Uterus (tissue), 4 donors: Measurements from ENCODE around the gene GABRB3. TPM values are rescaled to one million over a fixed set of nuclear protein-coding genes. Genes with fewer than 3 reads are reported as not detected.
A peak's percentile ranks its signal among the peaks of the same experiment; 100 is the strongest.

Experiments used
- DNase-seq, 2 donors: peaks; one replicate each; pipeline ENCODE4 v3.0.0-alpha.2; 2019 to 2020
- H3K27ac ChIP-seq, 2 donors: fragments of 200-600 bp; sonication (generic); 1 replicate in 1 of 2; 2 replicates in 1 of 2; pipeline ENCODE4 v1.5.1; 2016 to 2018
- H3K27me3 ChIP-seq, 2 donors: fragments of 200-600 bp; sonication (generic); one replicate each; pipeline ENCODE4 v1.5.1; 2018 to 2019; ENCODE audit warnings: control low read depth in 1 of 2
- H3K36me3 ChIP-seq, 2 donors: fragments of 200-600 bp; sonication (generic); one replicate each; pipeline ENCODE4 v1.5.1; 2019; ENCODE audit warnings: control low read depth in 1 of 2
- H3K4me1 ChIP-seq, 2 donors: fragments of 200-600 bp; sonication (generic); one replicate each; pipeline ENCODE4 v1.5.1; 2018 to 2019; ENCODE audit warnings: control low read depth in 1 of 2
- H3K4me3 ChIP-seq, 2 donors: fragments of 200-600 bp; sonication (generic); 1 replicate in 1 of 2; 2 replicates in 1 of 2; pipeline ENCODE4 v1.5.1; 2018 to 2019; ENCODE audit warnings: mild to moderate bottlenecking in 1 of 2
- H3K9me3 ChIP-seq, 2 donors: fragments of 200-600 bp; sonication (generic); one replicate each; pipeline ENCODE4 v1.5.1; 2019; ENCODE audit warnings: control low read depth in 1 of 2
- POLR2A ChIP-seq, 2 donors: fragments of 450-650 bp; IDR thresholded peaks; one replicate each; pipeline ENCODE4 v1.6.1; 2016; ENCODE audit warnings: antibody characterized with exemption in 2 of 2, mild to moderate bottlenecking in 1 of 2, moderate library complexity in 1 of 2
- intact Hi-C: fragments of 100-400 bp; cut with DNase I; formaldehyde crosslinking; loops from one replicate; pipeline ENCODE4 v1.15.1; 2023; ENCODE audit warnings: low total_unique reads
- total RNA-seq, 4 donors: library from RNA; depleted of rRNA in 3 of 4; stranded (reverse); fragments of >200 nt in 3 of 4; gene quantifications; one replicate each; pipeline versions ENCODE4 v1.1.0 to v1.2.4, GENCODE V29; 2014 to 2023
- TF ChIP-seq, protein P1 (sequence below), 4 experiments: fragments of 200-600 bp in 2 of 4; fragments of 450-650 bp in 2 of 4; sonication (generic) in 2 of 4; IDR thresholded peaks; one replicate each; pipeline ENCODE4 v1.5.1; 2016 to 2019; ENCODE audit warnings: antibody characterized with exemption in 4 of 4, mild to moderate bottlenecking in 2 of 4, moderate library complexity in 1 of 4
- donor health status: DM: yes; HTN: yes; CAD: no.

The GABRB3 gene
- total RNA-seq = 1 to 10 TPM in 3 of 4 donors, not detected in 1; 1.7 to 6.2 (median 1.8) TPM

DNA sequence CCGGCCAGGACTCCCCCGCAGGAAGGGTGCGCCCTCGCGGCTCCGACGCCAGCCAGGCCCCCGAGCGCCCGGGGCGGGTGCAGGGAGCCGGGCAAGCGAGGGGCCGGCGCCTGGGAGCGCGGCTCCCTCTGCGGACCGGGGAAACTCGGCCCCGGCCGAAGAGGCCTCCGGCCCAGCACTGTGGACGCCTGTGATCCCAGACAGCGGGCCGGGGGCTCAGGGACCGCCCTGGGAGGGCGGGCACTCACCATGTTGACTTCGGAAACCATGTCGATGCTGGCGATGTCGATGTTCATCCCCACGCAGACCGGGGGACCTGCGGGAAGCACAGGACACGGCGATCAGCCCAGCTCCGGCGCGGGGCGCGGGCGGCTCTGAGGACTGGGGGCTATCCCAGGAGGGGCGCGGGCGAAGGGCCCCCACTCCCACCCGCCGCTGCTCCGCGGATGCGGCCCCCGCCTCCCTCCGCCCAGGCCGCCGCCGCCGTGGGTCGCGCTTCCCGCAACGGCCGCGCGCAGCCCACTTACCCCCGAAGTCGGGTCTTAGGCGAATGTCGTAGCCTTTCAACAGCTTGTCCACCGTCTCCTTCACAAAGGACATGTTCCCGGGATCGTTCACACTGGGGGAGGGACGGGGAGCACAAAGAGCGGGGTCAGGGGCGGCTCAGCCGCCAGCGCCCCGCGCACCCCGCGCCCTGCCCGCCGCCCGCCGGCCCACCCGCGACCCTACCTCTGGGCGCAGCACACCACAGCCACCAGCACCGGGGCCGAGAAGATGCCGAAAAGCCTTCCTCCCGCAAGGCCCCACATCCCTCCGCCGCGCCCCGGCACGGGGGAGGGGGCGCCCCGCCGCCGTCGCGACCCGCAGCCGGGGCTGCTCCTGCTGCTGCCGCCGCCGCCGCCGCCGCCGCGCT lies at the start of gene GABRB3:
GABRB3 (minus strand) TSS at position 913 of the 913 bp plus-strand sequence.
- H3K9me3 ChIP-seq = no peaks in the 10 kb centered on the region
- intact Hi-C loops = no loop called here
- H3K27ac ChIP-seq = no peak within 1 kb of the TSS
- H3K36me3 ChIP-seq = no peaks in the 10 kb centered on the region
- peaks cover 0 to 7% of the 10 kb centered on the region in 2 donors for H3K4me1 ChIP-seq
- peak within 1 kb of the TSS in 1 of 2 donors; percentile 21 for H3K4me3 ChIP-seq
- no peak for DNase-seq
- peaks cover 0 to 7% of the 10 kb centered on the region in 2 donors for H3K27me3 ChIP-seq
- TF ChIP-seq POLR2A (IDR thresholded peaks at IDR 0.05) = no peak
- TF ChIP-seq, protein P1, sequence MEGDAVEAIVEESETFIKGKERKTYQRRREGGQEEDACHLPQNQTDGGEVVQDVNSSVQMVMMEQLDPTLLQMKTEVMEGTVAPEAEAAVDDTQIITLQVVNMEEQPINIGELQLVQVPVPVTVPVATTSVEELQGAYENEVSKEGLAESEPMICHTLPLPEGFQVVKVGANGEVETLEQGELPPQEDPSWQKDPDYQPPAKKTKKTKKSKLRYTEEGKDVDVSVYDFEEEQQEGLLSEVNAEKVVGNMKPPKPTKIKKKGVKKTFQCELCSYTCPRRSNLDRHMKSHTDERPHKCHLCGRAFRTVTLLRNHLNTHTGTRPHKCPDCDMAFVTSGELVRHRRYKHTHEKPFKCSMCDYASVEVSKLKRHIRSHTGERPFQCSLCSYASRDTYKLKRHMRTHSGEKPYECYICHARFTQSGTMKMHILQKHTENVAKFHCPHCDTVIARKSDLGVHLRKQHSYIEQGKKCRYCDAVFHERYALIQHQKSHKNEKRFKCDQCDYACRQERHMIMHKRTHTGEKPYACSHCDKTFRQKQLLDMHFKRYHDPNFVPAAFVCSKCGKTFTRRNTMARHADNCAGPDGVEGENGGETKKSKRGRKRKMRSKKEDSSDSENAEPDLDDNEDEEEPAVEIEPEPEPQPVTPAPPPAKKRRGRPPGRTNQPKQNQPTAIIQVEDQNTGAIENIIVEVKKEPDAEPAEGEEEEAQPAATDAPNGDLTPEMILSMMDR (IDR thresholded peaks at IDR 0.05) = no peak

DNA sequence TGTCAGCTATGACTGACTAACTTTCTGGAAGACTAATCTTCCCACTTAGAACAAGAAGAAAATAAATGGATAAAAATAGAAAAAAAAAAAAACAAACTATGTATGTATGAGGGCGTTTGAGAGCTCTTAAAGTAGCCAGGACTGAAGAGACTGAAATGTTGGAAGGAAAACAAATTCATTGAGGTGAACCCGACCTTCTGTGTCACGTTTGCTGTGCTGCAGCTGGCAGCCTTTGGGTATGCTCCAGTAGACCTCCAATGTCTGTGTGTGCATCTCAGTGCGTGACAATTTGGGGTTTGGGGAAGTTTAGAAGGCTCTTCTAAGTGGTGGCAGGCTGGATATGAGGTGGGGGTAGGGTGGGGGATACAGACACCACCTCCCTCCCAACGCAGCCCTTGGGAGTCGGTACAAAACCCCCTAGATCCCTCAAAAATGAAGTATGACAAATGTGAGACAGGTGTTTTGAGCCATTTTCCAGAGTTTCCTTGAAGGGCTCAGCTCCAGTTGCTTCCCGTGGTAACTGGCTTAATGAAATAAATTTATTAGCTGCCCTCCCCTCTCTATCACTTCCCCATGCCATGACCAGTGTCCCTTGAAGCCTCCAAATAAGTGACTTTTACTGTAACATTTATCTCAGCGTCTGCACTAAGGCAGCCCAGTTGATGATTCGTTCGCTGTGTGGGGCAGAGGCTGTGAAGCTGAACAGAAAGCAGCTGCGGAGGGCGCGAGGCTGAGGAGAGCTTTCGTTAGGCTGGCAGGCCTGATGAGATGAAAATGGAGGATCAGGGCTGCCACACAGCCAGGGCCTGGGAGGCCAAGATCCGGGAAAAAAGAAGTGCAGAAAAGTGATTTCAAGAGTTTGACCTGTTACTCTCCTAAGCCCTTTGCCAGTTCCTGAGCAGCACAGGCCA lies 34.9 kb upstream of the GABRB3 start:
- H3K9me3 ChIP-seq = no peaks in the 10 kb centered on the region
- H3K27ac ChIP-seq = no peak overlapping the region
- no peaks in the 10 kb centered on the region for H3K4me1 ChIP-seq
- no peak for DNase-seq
- H3K27me3 ChIP-seq = no peaks in the 10 kb centered on the region
- H3K36me3 ChIP-seq = no peaks in the 10 kb centered on the region
- TF ChIP-seq, protein P1 (IDR thresholded peaks at IDR 0.05) = no peak
- no peak overlapping the region for H3K4me3 ChIP-seq
- intact Hi-C loops = no loop called here

DNA sequence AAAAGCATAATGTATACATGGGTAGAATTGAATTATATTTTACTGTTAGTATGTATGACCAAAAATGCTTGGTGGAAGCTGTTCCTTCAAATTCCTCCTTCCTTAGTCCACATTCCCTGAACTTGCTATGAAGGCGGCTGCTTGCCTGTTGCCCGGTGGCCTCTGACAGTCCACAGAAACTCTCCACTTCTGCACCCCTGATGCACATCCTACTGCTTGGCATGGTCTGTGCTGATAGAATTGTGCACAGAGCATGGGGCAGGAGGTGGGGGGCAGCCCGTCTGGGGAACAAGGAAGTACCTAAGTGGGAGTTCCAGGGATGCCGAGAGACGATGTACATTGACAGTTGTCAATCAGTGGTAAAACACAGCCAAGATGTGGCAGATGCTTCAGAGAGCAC lies 33.7 kb upstream of the GABRB3 start:
- H3K27ac ChIP-seq = no peak overlapping the region
- DNase-seq = no peak
- H3K4me3 ChIP-seq = no peak overlapping the region
- H3K36me3 ChIP-seq = no peaks in the 10 kb centered on the region
- H3K4me1 ChIP-seq = no peaks in the 10 kb centered on the region
- TF ChIP-seq, protein P1 (IDR thresholded peaks at IDR 0.05) = no peak
- TF ChIP-seq POLR2A (IDR thresholded peaks at IDR 0.05) = no peak
- intact Hi-C loops = no loop called here
- no peaks in the 10 kb centered on the region for H3K9me3 ChIP-seq
- H3K27me3 ChIP-seq = no peaks in the 10 kb centered on the region

DNA sequence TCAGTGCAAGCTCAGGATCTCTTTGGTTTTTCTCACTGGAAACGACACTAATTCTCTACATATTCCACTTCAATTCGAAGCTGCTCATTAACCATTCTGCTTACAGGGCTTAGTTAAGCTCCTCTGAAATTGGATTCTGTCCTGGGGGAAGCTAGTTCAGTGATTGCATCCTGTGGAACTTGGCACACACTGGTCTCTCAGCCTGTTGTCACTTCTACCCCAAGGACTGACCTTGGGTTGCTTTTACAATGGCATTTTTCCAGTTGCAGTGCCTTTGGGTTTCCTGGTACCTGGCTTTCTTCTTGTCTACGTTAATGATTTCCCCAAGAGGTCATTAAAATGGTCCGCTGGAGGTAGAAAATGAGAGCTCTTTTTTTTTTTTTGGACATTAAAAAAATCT lies 33.3 kb upstream of the GABRB3 start:
- no peak overlapping the region for H3K27ac ChIP-seq
- no peak overlapping the region for H3K4me3 ChIP-seq
- no peaks in the 10 kb centered on the region for H3K4me1 ChIP-seq
- intact Hi-C loops = no loop called here
- DNase-seq = no peak
- no peaks in the 10 kb centered on the region for H3K9me3 ChIP-seq
- no peak for TF ChIP-seq POLR2A (IDR thresholded peaks at IDR 0.05)
- TF ChIP-seq, protein P1 (IDR thresholded peaks at IDR 0.05) = no peak
- H3K27me3 ChIP-seq = no peaks in the 10 kb centered on the region
- no peaks in the 10 kb centered on the region for H3K36me3 ChIP-seq
